ENCODE measurements around the gene TMEM250. TPM values are rescaled to one million over a fixed set of nuclear protein-coding genes. Genes with fewer than 3 reads are reported as not detected.
A peak's percentile ranks its signal among the peaks of the same experiment; 100 is the strongest.

TMEM250 gene
- total and polyA plus RNA-seq, 9 of the 15 experiments (the other 6 are each of a cell fraction or from before 2014, with no cell fraction given) = 0.32 to 44.6 (median 12.2) TPM

DNA sequence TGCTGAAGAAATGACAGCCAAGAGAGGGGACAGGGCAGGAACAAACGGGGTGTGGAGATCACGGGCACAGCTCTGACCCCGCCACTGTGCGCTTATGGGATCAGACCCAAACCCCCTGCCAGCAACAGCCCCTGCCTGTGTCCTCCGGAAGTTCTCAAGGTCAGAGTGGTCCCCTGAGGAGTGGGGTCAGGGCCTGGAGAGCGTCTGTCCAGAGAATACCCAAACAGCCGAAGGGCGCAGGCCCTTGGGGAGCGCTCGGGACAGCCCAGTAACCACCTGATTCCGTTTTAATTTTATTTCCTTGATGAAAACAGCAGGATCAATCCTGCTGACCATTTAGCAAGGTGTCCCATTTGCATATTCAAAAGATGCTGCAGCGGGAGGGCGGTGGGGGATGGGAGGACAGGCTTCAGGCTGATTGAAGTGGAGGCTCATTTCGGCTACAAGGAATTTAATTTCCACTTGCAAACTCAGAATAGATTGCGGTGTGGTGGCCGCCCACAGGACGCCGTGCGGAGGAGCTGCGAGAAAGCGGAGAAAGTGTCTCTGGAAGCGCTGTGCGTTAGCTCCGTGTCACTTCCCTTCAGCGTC, 32.6 kb upstream of the TMEM250 start:
- in situ Hi-C loops (cut with MboI) = no loop called here
- no peak overlapping the region for H3K27ac ChIP-seq (ENCODE audit: extremely low read depth, low read depth, low read length)
- H3K9me1 ChIP-seq (ENCODE audit: control insufficient read depth, insufficient read depth, low read length) = peaks cover 2% of the 10 kb centered on the region
- H3K4me3 ChIP-seq = no peak overlapping the region
- H4K20me1 ChIP-seq (replicated peaks; ENCODE audit: control insufficient read depth, insufficient read depth, low read length) = peaks cover 4% of the 10 kb centered on the region
- ATAC-seq (peak; percentile 49), FAIRE-seq (no peak), DNase-seq (ENCODE audit: extremely low read depth in 1 of 4, low spot score in 3 of 4) (peak in 1 of 4 experiments; percentile 28)
- POLR2A ChIA-PET = interaction anchor here (0.6 to 1.3 kb wide), 6 partner anchors 9 to 697 kb away, joined by 3 to 6 read pairs (median 3); no protein-coding TSS in a partner anchor
- TF ChIP-seq NCOR1 (IDR thresholded peaks at IDR 0.05) = no peak
- TF ChIP-seq, protein P1, sequence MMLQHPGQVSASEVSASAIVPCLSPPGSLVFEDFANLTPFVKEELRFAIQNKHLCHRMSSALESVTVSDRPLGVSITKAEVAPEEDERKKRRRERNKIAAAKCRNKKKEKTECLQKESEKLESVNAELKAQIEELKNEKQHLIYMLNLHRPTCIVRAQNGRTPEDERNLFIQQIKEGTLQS (IDR thresholded peaks at IDR 0.05) = no peak
- TF ChIP-seq, protein P1 (CRISPR knock-in tag; conservative IDR thresholded peaks at IDR 0.05) = no peak
- no peak for TF ChIP-seq ADNP (tag; IDR thresholded peaks at IDR 0.05)
- no peak for TF ChIP-seq KDM1A (IDR thresholded peaks at IDR 0.05)
- TF ChIP-seq ESRRA (IDR thresholded peaks at IDR 0.05; ENCODE audit: borderline replicate concordance, low read depth) = 0 out of 2 replicates have a peak, but pooled peaks have one; percentile 26
- TF ChIP-seq ZNF311 (CRISPR knock-in tag; IDR thresholded peaks at IDR 0.05) = no peak
- TF ChIP-seq, protein P2, sequence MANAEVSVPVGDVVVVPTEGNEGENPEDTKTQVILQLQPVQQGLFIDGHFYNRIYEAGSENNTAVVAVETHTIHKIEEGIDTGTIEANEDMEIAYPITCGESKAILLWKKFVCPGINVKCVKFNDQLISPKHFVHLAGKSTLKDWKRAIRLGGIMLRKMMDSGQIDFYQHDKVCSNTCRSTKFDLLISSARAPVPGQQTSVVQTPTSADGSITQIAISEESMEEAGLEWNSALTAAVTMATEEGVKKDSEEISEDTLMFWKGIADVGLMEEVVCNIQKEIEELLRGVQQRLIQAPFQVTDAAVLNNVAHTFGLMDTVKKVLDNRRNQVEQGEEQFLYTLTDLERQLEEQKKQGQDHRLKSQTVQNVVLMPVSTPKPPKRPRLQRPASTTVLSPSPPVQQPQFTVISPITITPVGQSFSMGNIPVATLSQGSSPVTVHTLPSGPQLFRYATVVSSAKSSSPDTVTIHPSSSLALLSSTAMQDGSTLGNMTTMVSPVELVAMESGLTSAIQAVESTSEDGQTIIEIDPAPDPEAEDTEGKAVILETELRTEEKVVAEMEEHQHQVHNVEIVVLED (CRISPR knock-in tag; IDR thresholded peaks at IDR 0.05) = no peak
- no peak for TF ChIP-seq ZC3H4 (CRISPR knock-in tag; IDR thresholded peaks at IDR 0.05; ENCODE audit: borderline replicate concordance)
- no TSS peak for BruUV-seq (replicated peaks)
- H2AFZ ChIP-seq (ENCODE audit: low read depth, low read length) = no peak overlapping the region
- WGBS (ENCODE audit: insufficient coverage, low coverage, missing lambda C conversion rate) = 27% methylated on average over 25 of the region's 25 CpGs
- 0 out of 4 replicates have a peak overlapping the region, but pooled peaks of 1 of the 2 experiments have one; percentile 35 for H3K9ac ChIP-seq (ENCODE audit: insufficient read depth in 1 of 2, low read depth in 2 of 2, low read length in 2 of 2)
- H3K4me1 ChIP-seq (replicated peaks in 1 of 2; ENCODE audit: control insufficient read depth in 2 of 2, insufficient read depth in 2 of 2, low read length in 2 of 2) = peaks cover 0 to 54% of the 10 kb centered on the region in 2 experiments; a peak in 2 of 5 replicates
- CTCF ChIA-PET (ENCODE audit: low intra/inter-chr PET ratio) = no interaction called here
- H3K79me2 ChIP-seq (ENCODE audit: control insufficient read depth, insufficient read depth, low read length) = no peaks in the 10 kb centered on the region
- intact Hi-C loops (cut with micrococcal nuclease) = no loop called here
- peaks cover 27 to 45% of the 10 kb centered on the region in 2 experiments for H3K27me3 ChIP-seq (ENCODE audit: control insufficient read depth in 2 of 2, insufficient read depth in 2 of 2, low read length in 2 of 2)
- no peak overlapping the region for H3K4me2 ChIP-seq (ENCODE audit: insufficient read depth, low read length)
- no peaks in the 10 kb centered on the region for H3K9me3 ChIP-seq (replicated peaks; ENCODE audit: control insufficient read depth, insufficient read depth, low read depth, low read length)
- no peaks in the 10 kb centered on the region for H3K36me3 ChIP-seq (ENCODE audit: control insufficient read depth, insufficient read depth, low read length)
